Endodermal cell (in vitro differentiated cells): ENCODE measurements around the gene TUBB8. TPM values are rescaled to one million over a fixed set of nuclear protein-coding genes. Genes with fewer than 3 reads are reported as not detected.

Experiments
- DNase-seq: peaks from one replicate; pipeline ENCODE4 v3.0.0-alpha.2; 2017
- H3K27ac ChIP-seq: 2 replicates; pipeline ENCODE4 v1.5.1; 2013; ENCODE audit warnings: mild to moderate bottlenecking, low read depth, low read length, moderate library complexity
- H3K27me3 ChIP-seq: 2 replicates; pipeline ENCODE4 v1.6.1; 2013; ENCODE audit warnings: mild to moderate bottlenecking, low read length, moderate library complexity; ENCODE audit not compliant: insufficient read depth, control insufficient read depth, poor library complexity, severe bottlenecking
- H3K36me3 ChIP-seq: 2 replicates; pipeline ENCODE4 v1.7.0; 2013; ENCODE audit warnings: mild to moderate bottlenecking, low read length, moderate library complexity; ENCODE audit not compliant: control insufficient read depth, insufficient read depth
- H3K4me1 ChIP-seq: one replicate; pipeline ENCODE4 v1.7.0; 2013; ENCODE audit warnings: low read length; ENCODE audit not compliant: control insufficient read depth, insufficient read depth
- H3K4me3 ChIP-seq: 2 replicates; pipeline ENCODE4 v1.5.1; 2013; ENCODE audit warnings: mild to moderate bottlenecking, low read length, moderate library complexity
- H3K9ac ChIP-seq: 2 replicates; pipeline ENCODE4 v1.6.1; 2013; ENCODE audit warnings: mild to moderate bottlenecking, low read length, moderate library complexity; ENCODE audit not compliant: poor library complexity, severe bottlenecking; ENCODE audit errors: extremely low read depth
- H3K9me3 ChIP-seq: 2 replicates; pipeline ENCODE4 v1.6.1; 2013; ENCODE audit warnings: mild to moderate bottlenecking, low read length, moderate library complexity; ENCODE audit not compliant: control insufficient read depth
- H3K27ac Mint-ChIP-seq: 2 replicates; pipeline ENCODE4 v1.8.0; 2020; ENCODE audit warnings: mixed read lengths
- H3K27me3 Mint-ChIP-seq: 2 replicates; pipeline ENCODE4 v1.8.0; 2021; ENCODE audit warnings: mild to moderate bottlenecking, mixed read lengths; ENCODE audit not compliant: insufficient read depth
- H3K36me3 Mint-ChIP-seq: 2 replicates; pipeline ENCODE4 v1.8.0; 2020; ENCODE audit warnings: low read depth, mixed read lengths
- H3K4me1 Mint-ChIP-seq: 2 replicates; pipeline ENCODE4 v1.8.0; 2020; ENCODE audit warnings: mixed read lengths
- H3K4me3 Mint-ChIP-seq: 2 replicates; pipeline ENCODE4 v1.8.0; 2020; ENCODE audit warnings: mild to moderate bottlenecking, moderate library complexity, mixed read lengths
- H3K9me3 Mint-ChIP-seq: 2 replicates; pipeline ENCODE4 v1.8.0; 2020; ENCODE audit warnings: mild to moderate bottlenecking, mixed read lengths
- WGBS, 2 experiments: methylation state at CpG; one replicate each; pipeline versions ENCODE4 v1.1.5 to v1.1.7; 2013; ENCODE audit warnings: missing lambda C conversion rate in 2 of 2, mixed read lengths in 1 of 2; ENCODE audit not compliant: insufficient coverage in 1 of 2, insufficient read length in 1 of 2; 5-methylcytosine and 5-hydroxymethylcytosine counted together
- total RNA-seq, 2 donors: library from RNA; stranded (reverse); fragmentation: NEBNext Ultra II Directional in 1 of 2; extraction: Animal tissue kit (Norgen Biotek cat#: 25700) in 1 of 2; gene quantifications; 2 replicates in 1 of 2; 3 replicates in 1 of 2; pipeline ENCODE4 v1.2.1, GENCODE V29; 2021
- TF ChIP-seq, protein P1 (sequence below): fragments of 200-600 bp; sonication (generic); conservative IDR thresholded peaks from 2 replicates; pipeline ENCODE4 v1.5.0; 2021; ENCODE audit warnings: antibody characterized with exemption, mild to moderate bottlenecking

TUBB8 gene
- total RNA-seq, 2 donors from 2014 or later: 0.90 to 1.9 TPM

GRCh38 chr10:91313-91712 lies 42.2 kb upstream of the TUBB8 start:
- Histone ChIP-seq H3K27ac (no peak overlapping the region), H3K4me1 (no peaks in the 10 kb centered on the region), H3K27me3 (no peaks in the 10 kb centered on the region), H3K4me3 (no peak overlapping the region), H3K36me3 (no peaks in the 10 kb centered on the region), H3K9ac (no peak overlapping the region), H3K9me3 (peaks cover 16% of the 10 kb centered on the region)
- DNase-seq: no peak
- no peak overlapping the region for H3K4me3 Mint-ChIP-seq
- 86 to 100% methylated on average over 2 to 8 of the region's 8 CpGs for WGBS, 2 experiments
- no peak overlapping the region for H3K27ac Mint-ChIP-seq
- H3K36me3 Mint-ChIP-seq: no peaks in the 10 kb centered on the region
- H3K4me1 Mint-ChIP-seq: peaks cover 4% of the 10 kb centered on the region
- peaks cover 12% of the 10 kb centered on the region for H3K27me3 Mint-ChIP-seq
- H3K9me3 Mint-ChIP-seq: peaks cover 18% of the 10 kb centered on the region
- TF ChIP-seq, protein P1, sequence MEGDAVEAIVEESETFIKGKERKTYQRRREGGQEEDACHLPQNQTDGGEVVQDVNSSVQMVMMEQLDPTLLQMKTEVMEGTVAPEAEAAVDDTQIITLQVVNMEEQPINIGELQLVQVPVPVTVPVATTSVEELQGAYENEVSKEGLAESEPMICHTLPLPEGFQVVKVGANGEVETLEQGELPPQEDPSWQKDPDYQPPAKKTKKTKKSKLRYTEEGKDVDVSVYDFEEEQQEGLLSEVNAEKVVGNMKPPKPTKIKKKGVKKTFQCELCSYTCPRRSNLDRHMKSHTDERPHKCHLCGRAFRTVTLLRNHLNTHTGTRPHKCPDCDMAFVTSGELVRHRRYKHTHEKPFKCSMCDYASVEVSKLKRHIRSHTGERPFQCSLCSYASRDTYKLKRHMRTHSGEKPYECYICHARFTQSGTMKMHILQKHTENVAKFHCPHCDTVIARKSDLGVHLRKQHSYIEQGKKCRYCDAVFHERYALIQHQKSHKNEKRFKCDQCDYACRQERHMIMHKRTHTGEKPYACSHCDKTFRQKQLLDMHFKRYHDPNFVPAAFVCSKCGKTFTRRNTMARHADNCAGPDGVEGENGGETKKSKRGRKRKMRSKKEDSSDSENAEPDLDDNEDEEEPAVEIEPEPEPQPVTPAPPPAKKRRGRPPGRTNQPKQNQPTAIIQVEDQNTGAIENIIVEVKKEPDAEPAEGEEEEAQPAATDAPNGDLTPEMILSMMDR: no peak

DNA sequence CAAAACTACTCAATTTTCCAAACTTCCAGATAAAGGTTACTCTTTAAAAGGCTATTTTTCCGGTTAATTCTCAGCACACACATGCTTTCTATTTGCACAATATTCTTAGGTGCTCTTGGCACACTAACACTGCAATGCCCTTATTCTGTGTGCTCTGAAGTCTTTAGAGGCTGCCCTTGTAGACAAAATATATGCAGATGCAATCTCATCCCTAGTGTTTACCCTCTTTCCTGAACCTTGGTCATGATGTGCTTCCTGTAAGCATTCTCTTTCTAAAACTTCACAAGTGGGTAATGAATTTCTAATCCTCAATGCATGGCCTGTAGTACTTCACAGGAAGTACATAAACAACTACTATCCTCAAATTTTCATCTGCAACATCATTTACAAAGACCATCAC lies 41.1 kb upstream of the TUBB8 start:
- WGBS, 2 experiments: 86 to 100% methylated on average over 1 of the region's 1 CpG

GRCh38 chr10:89248-89647 lies 40.2 kb upstream of the TUBB8 start:
- Histone ChIP-seq H3K27ac (no peak overlapping the region), H3K9ac (no peak overlapping the region), H3K4me1 (no peaks in the 10 kb centered on the region), H3K27me3 (no peaks in the 10 kb centered on the region), H3K9me3 (no peaks in the 10 kb centered on the region), H3K36me3 (no peaks in the 10 kb centered on the region), H3K4me3 (no peak overlapping the region)
- Mint-ChIP-seq H3K4me1 (peaks cover 4% of the 10 kb centered on the region), H3K36me3 (no peaks in the 10 kb centered on the region), H3K27ac (no peak overlapping the region), H3K4me3 (no peak overlapping the region), H3K27me3 (peaks cover 20% of the 10 kb centered on the region), H3K9me3 (no peaks in the 10 kb centered on the region)
- 95 to 100% methylated on average over 1 to 2 of the region's 2 CpGs for WGBS, 2 experiments
- TF ChIP-seq, protein P1: no peak
- no peak for DNase-seq

More for the DNA sequence above, 41.1 kb upstream of the TUBB8 start:
- no peaks in the 10 kb centered on the region for H3K36me3 Mint-ChIP-seq
- no peak overlapping the region for H3K4me3 Mint-ChIP-seq
- no peak overlapping the region for H3K9ac ChIP-seq
- no peaks in the 10 kb centered on the region for H3K36me3 ChIP-seq
- no peaks in the 10 kb centered on the region for H3K27me3 ChIP-seq
- H3K9me3 ChIP-seq: peaks cover 5% of the 10 kb centered on the region
- H3K27ac Mint-ChIP-seq: no peak overlapping the region
- DNase-seq: no peak
- H3K4me1 ChIP-seq: no peaks in the 10 kb centered on the region
- H3K27me3 Mint-ChIP-seq: peaks cover 14% of the 10 kb centered on the region
- H3K4me1 Mint-ChIP-seq: peaks cover 4% of the 10 kb centered on the region
- H3K27ac ChIP-seq: no peak overlapping the region
- H3K9me3 Mint-ChIP-seq: peaks cover 7% of the 10 kb centered on the region
- TF ChIP-seq, protein P1: no peak
- no peak overlapping the region for H3K4me3 ChIP-seq
